Dedifferentiated amniotic fluid mesenchymal stem cell (primary cell): ENCODE data around the gene EXPH5.
A peak's percentile ranks its signal among the peaks of the same experiment; 100 is the strongest.

Experiments used
- DNase-seq: peaks from one replicate; pipeline ENCODE4 v3.0.0-alpha.2; 2016; ENCODE audit errors: extremely low spot score

EXPH5 gene

GRCh38 chr11:108559904-108560303 is 33.7 kb downstream of the EXPH5 start:
- peak; percentile 59 for DNase-seq

- DNase-seq: peak; percentile 28
Measured at GRCh38 chr11:108559340-108559739, 34.2 kb downstream of the EXPH5 start.

GRCh38 chr11:108558222-108558621 is 35.3 kb downstream of the EXPH5 start:
- no peak for DNase-seq

GRCh38 chr11:108556019-108556418 is 37.5 kb downstream of the EXPH5 start:
- DNase-seq: no peak

GRCh38 chr11:108551651-108552462 is 41.7 kb downstream of the EXPH5 start:
- DNase-seq: peak; percentile 59

- DNase-seq: no peak
Measured at GRCh38 chr11:108549319-108549885, 44.2 kb downstream of the EXPH5 start.

- DNase-seq: no peak
Measured at GRCh38 chr11:108545909-108546501, 47.6 kb downstream of the EXPH5 start.

- no peak for DNase-seq
Measured at GRCh38 chr11:108543316-108543964, 50.1 kb downstream of the EXPH5 start.

GRCh38 chr11:108541531-108541930 is 52.0 kb downstream of the EXPH5 start:
- DNase-seq: no peak

GRCh38 chr11:108538502-108538901 is 55.1 kb downstream of the EXPH5 start:
- DNase-seq: no peak

GRCh38 chr11:108538022-108538424 is 55.5 kb downstream of the EXPH5 start:
- DNase-seq: no peak

GRCh38 chr11:108536783-108537182 is 56.8 kb downstream of the EXPH5 start:
- DNase-seq: no peak

GRCh38 chr11:108535384-108535955 is 58.1 kb downstream of the EXPH5 start:
- DNase-seq: no peak

GRCh38 chr11:108534274-108534882 is 59.2 kb downstream of the EXPH5 start:
- no peak for DNase-seq

GRCh38 chr11:108530426-108530825 is 63.1 kb downstream of the EXPH5 start:
- no peak for DNase-seq

- DNase-seq: no peak
Measured at GRCh38 chr11:108527382-108527781, 66.2 kb downstream of the EXPH5 start.

GRCh38 chr11:108525161-108525560 is 68.4 kb downstream of the EXPH5 start:
- DNase-seq: no peak

- no peak for DNase-seq
Measured at GRCh38 chr11:108524422-108524821, 69.1 kb downstream of the EXPH5 start.

- no peak for DNase-seq
Measured at GRCh38 chr11:108522318-108522717, 71.2 kb downstream of the EXPH5 start.

- DNase-seq: no peak
Measured at GRCh38 chr11:108518581-108518980, 75.0 kb downstream of the EXPH5 start.

GRCh38 chr11:108516125-108516524 is 77.4 kb downstream of the EXPH5 start:
- no peak for DNase-seq

GRCh38 chr11:108512708-108513107 is 80.9 kb downstream of the EXPH5 start:
- no peak for DNase-seq
